Peyer's patch (tissue), 4 donors: ENCODE results near the gene CCNDBP1. TPM values are rescaled to one million over a fixed set of nuclear protein-coding genes. Genes with fewer than 3 reads are reported as not detected.

Source experiments
- DNase-seq, 3 donors: peaks; one replicate each; pipeline ENCODE4 v3.0.0-alpha.2; 2017 to 2019
- H3K27ac ChIP-seq, 4 donors: fragments of 200-600 bp; sonication (generic); one replicate each; pipeline ENCODE4 v1.5.1; 2016 to 2019
- H3K27me3 ChIP-seq, 2 donors: fragments of 200-600 bp; sonication (generic); one replicate each; pipeline ENCODE4 v1.5.1; 2019
- H3K36me3 ChIP-seq, 3 donors: fragments of 200-600 bp; sonication (generic); one replicate each; pipeline ENCODE4 v1.5.1; 2016 to 2019
- H3K4me1 ChIP-seq, 4 donors: fragments of 200-600 bp; sonication (generic); one replicate each; pipeline ENCODE4 v1.5.1; 2016 to 2019
- H3K4me3 ChIP-seq, 4 donors: fragments of 200-600 bp; sonication (generic); 1 replicate in 3 of 4; 2 replicates in 1 of 4; pipeline ENCODE4 v1.5.1; 2016 to 2019; ENCODE audit warnings: mild to moderate bottlenecking in 1 of 4
- H3K9me3 ChIP-seq, 4 donors: fragments of 200-600 bp; sonication (generic); one replicate each; pipeline ENCODE4 v1.5.1; 2016 to 2019; ENCODE audit warnings: mild to moderate bottlenecking in 1 of 4
- POLR2A ChIP-seq, 2 donors: fragments of 450-650 bp; IDR thresholded peaks; one replicate each; pipeline ENCODE4 v1.5.1; 2017; ENCODE audit warnings: antibody characterized with exemption in 2 of 2, mild to moderate bottlenecking in 2 of 2, moderate library complexity in 2 of 2
- total RNA-seq, 4 donors: library from RNA; depleted of rRNA; stranded (reverse); fragments of >200 nt; gene quantifications; one replicate each; pipeline ENCODE4 v1.1.0, GENCODE V29; 2016
- TF ChIP-seq, protein P1 (sequence below), 6 experiments: fragments of 450-650 bp in 4 of 6; fragments of 200-600 bp in 2 of 6; sonication (generic) in 1 of 6; IDR thresholded peaks; one replicate each; pipeline ENCODE4 v1.5.1; 2017 to 2019; ENCODE audit warnings: antibody characterized with exemption in 6 of 6, mild to moderate bottlenecking in 3 of 6, moderate library complexity in 1 of 6

The CCNDBP1 gene
- total RNA-seq, 4 donors from 2014 or later = 73.0 to 95.1 (median 83.5) TPM

DNA sequence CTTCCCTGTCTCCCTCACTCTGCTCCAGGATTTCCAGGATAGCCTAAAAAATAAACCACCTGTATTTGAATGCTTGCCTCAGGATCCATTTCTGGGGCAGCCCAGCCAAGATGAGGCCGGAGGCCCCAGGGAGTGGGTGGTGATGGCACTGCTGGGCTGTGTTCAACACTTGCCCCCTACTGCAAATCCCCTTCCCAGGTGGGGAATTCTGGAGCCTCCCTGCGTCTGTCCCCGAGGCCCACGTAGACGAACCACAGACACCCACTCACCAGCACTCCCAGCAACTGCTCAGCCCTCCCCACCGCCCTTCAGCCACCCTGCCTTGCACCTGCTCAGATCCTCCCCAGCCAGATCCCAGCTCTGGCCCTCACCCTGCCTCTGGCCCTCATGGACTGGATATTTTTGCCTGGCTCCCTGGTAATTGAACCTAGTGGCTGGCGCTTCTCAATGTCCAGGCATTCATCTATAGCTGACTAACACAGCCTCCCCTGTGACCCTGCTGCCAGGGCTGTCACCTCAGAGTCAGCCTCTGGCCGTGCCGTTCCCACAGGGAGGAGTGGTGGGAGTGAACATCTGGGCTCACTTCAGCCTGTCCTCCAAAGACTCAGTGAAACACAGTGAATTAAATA, 52.8 kb downstream of the CCNDBP1 start:
- no peaks in the 10 kb centered on the region for H3K36me3 ChIP-seq

DNA sequence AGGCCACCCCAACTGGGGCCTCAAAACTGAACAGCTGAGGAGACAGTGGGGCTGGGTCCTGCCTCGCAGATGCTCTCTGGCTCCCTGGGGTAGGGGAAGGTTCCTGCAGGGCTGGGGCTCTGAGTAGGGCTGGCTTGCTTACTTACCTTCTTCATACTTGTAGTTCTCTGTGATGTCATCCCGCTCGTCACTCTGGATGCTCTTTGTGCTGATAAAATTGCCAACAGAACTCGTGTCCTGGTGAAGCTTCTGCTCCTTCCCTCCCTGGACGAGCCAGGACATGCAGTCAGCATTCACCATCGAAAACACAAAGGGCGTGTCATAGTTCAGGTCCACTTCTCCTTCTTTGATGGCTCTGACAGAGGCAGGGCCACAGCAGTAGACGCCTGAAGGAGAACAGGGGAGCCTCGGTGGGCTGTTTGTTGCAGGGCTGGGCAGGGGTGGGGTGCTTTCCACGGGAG, 53.5 kb downstream of the CCNDBP1 start:
- Histone ChIP-seq H3K4me1 (no peaks in the 10 kb centered on the region), H3K27me3 (no peaks in the 10 kb centered on the region), H3K36me3 (no peaks in the 10 kb centered on the region), H3K4me3 (no peak overlapping the region), H3K9me3 (no peaks in the 10 kb centered on the region), H3K27ac (no peak overlapping the region)
- DNase-seq = no peak
- TF ChIP-seq, protein P1, sequence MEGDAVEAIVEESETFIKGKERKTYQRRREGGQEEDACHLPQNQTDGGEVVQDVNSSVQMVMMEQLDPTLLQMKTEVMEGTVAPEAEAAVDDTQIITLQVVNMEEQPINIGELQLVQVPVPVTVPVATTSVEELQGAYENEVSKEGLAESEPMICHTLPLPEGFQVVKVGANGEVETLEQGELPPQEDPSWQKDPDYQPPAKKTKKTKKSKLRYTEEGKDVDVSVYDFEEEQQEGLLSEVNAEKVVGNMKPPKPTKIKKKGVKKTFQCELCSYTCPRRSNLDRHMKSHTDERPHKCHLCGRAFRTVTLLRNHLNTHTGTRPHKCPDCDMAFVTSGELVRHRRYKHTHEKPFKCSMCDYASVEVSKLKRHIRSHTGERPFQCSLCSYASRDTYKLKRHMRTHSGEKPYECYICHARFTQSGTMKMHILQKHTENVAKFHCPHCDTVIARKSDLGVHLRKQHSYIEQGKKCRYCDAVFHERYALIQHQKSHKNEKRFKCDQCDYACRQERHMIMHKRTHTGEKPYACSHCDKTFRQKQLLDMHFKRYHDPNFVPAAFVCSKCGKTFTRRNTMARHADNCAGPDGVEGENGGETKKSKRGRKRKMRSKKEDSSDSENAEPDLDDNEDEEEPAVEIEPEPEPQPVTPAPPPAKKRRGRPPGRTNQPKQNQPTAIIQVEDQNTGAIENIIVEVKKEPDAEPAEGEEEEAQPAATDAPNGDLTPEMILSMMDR (IDR thresholded peaks at IDR 0.05) = no peak
- no peak for TF ChIP-seq POLR2A (IDR thresholded peaks at IDR 0.05)

More for the DNA sequence above, 52.8 kb downstream of the CCNDBP1 start:
- Histone ChIP-seq H3K4me3 (no peak overlapping the region), H3K27me3 (no peaks in the 10 kb centered on the region), H3K27ac (no peak overlapping the region), H3K4me1 (no peaks in the 10 kb centered on the region), H3K9me3 (no peaks in the 10 kb centered on the region)
- TF ChIP-seq, protein P1 (IDR thresholded peaks at IDR 0.05) = no peak
- TF ChIP-seq POLR2A (IDR thresholded peaks at IDR 0.05) = no peak
- DNase-seq = no peak

DNA sequence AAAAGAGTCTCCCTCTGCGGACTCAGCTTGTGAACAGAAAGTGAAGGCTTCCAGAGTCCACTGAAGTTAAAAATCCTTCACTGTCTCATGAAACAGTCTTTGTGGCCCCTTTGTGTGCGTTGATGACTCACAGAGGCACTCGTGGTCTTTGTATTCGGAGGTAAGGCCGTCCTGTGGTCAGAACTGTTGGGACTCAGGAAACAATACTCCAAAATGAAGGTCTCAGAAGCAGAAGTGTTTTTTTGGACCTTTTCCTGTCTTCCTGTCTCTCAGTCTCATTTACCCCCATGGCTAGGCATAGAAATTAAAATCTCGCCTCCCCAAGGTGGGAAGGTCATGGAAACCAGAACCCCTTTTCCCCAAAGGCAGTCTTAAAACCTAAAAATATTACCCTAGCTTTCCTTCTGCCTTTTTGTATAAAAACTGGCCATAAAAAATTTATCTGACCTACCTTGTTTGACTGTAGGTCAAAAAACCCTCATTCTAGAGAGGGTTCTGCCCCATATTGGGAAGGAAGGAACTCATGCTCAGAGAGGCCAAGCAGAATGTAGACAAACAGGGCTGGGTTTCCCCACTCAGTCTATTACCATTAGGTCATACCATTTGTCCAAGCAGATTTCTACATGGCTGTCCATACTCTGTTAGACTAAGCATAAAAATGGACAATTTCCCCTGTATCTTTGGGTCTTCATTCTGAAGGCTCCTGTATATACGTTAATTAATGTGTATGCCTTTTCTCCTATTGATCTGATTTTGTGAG, 54.7 kb downstream of the CCNDBP1 start:
- Histone ChIP-seq H3K27me3 (no peaks in the 10 kb centered on the region), H3K9me3 (no peaks in the 10 kb centered on the region), H3K4me3 (no peak overlapping the region), H3K36me3 (no peaks in the 10 kb centered on the region), H3K27ac (no peak overlapping the region), H3K4me1 (no peaks in the 10 kb centered on the region)
- no peak for TF ChIP-seq POLR2A (IDR thresholded peaks at IDR 0.05)
- TF ChIP-seq, protein P1 (IDR thresholded peaks at IDR 0.05) = no peak
- DNase-seq = no peak

DNA sequence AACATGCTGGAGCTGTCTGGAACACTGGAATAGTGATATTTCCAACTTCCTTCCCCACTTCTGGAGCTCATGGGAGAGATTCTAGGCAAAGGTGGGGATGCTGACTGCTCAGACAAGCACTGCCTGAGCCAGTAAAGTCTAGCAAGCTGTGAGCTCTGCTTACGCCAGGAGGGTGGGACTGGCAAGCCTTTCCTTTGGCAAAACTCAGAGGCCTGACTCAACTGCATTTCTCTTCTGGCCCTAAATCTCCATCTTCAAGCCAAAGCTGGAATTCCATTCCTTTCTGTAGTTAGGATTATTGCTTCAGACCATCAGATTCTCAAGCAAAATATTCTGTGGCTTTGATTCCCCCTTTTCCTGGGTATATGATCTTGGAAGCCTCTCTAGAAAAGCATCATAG, 55.9 kb downstream of the CCNDBP1 start:
- DNase-seq = no peak
- H3K9me3 ChIP-seq = no peaks in the 10 kb centered on the region
- H3K4me3 ChIP-seq = no peak overlapping the region
- TF ChIP-seq, protein P1 (IDR thresholded peaks at IDR 0.05) = no peak
- TF ChIP-seq POLR2A (IDR thresholded peaks at IDR 0.05) = no peak
- no peaks in the 10 kb centered on the region for H3K27me3 ChIP-seq
- H3K4me1 ChIP-seq = no peaks in the 10 kb centered on the region
- no peaks in the 10 kb centered on the region for H3K36me3 ChIP-seq
- H3K27ac ChIP-seq = no peak overlapping the region

DNA sequence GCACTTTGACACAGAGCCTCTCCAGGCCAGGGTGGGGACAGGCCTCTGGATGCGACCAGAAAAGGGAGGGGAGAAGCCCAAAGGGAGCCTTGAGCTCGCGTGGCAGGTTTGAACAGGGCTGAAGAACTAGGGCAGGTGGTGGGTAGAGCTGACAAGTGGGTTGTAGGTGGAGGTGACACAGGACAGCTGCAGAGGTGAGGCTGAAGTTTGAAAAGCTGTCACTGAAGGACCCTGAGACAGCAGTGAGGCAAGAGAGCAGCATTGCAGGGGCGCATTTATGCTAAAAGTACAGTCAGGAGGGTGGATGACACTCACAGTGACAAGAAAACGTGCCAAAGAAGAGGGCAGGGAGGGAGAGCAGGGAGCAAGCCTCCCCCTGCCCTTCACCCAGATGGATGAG, 57.4 kb downstream of the CCNDBP1 start:
- Histone ChIP-seq H3K9me3 (no peaks in the 10 kb centered on the region), H3K4me1 (no peaks in the 10 kb centered on the region), H3K27me3 (no peaks in the 10 kb centered on the region), H3K4me3 (no peak overlapping the region), H3K36me3 (no peaks in the 10 kb centered on the region), H3K27ac (no peak overlapping the region)
- DNase-seq = no peak
- TF ChIP-seq, protein P1 (IDR thresholded peaks at IDR 0.05) = no peak
- no peak for TF ChIP-seq POLR2A (IDR thresholded peaks at IDR 0.05)
